HG03460 (cell line): ENCODE results near the gene SLC19A1.

Experiments
- ATAC-seq: cut with Tn5 transposase; IDR thresholded peaks from one replicate; pipeline ENCODE4 v1.9.1; 2021; ENCODE audit not compliant: unreplicated experiment

The SLC19A1 gene

DNA sequence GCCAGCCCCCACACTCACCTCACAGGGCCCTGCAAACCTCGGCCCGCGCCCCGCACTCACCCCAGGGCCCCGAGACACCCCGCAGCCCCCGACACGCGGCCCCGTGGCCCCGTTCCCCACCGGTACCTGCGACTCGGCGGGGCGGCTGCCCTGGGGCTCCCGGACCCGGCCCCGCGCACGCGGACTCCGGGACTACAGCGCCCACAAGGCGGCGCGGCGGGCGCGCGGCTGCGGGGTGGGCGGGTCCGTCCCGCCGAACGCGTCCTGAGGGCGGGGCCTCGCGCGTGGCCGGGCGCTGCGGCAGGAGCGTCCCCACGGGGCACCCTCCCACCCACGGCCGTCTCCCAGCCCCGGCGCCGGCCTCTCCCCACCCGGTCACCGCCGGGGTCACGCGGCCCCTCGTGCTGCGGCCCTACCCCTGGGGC lies at the start of gene SLC19A1:
TSS of gene SLC19A1 (minus strand) at position 199 of the 425 bp plus-strand sequence. CDS start 4,481 bp downstream, outside the sequence.
- peak; percentile 67 for ATAC-seq

- no peak for ATAC-seq
These were observed 49.5 kb upstream of the SLC19A1 start for GRCh38 chr21:45591619-45592207.

DNA sequence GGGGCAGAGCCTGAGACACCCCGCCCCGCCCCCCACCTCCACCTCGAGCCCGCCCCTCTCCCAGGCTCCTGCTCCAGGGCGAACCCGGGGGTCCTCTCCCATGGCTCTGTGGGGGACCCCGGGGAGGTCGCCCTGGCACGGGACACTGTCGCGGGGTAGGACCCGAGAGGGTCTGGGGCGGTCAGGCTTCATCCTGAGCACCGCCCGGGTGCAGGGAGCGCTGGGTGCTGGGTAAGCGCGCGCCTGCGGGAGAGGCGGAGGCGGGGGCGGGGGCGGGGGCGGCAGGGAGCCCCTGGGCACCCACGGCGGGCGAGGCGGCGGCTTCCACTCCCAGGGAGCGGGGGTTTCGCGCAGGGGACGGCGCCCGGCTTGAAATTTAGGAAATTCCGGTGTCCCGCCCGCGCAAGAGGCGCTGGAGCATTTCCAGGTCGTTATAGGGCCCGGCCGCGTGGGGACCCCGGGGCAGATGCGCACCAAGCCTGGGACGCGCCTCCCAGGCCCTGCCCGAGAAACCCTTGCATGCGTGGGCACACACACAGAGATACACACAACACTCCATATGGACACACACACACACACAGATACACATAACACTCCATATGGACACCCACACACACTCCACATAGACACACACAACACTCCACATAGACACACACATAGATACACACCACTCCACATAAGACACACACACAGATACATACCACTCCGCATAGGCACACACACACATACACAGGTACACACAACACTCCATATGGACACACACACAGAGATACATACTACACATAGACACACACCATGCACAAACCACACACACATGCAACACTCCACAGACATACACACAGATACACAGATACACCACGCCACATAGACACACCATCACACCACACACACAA lies 48.7 kb upstream of the SLC19A1 start:
- ATAC-seq: no peak

- no peak for ATAC-seq
These were observed 48.0 kb upstream of the SLC19A1 start for GRCh38 chr21:45590246-45590725.

- no peak for ATAC-seq
These were observed 47.5 kb upstream of the SLC19A1 start for GRCh38 chr21:45589686-45590245.

DNA sequence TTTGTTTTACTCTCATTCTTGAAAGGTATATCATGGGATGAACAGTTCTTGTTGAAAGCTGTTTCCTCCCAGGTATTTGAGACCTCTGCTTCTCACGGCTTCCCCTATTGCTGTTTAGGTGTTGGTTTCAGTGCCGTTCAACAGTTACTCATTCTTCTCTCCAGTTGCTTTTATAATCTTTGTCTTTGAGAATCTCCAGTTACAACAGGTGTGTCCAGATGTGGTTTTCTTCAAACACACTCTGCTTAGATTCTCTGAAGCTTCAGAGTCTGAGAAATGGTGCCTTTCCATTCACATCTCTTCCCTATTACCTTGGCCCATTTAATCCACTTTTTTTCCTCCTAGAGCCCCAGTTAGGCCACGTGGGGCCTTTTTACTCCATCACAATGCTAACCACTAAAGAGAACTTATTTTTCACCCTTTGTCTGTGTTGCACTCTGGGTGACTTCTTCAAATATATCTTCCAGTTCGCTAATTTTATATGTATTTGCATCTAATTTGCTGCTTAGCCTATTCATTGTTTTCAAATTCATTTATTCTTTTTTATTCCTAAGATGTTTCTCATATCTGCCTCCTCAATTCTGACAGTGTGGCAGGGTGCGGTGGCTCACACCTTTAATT lies 46.7 kb upstream of the SLC19A1 start:
- no peak for ATAC-seq

- no peak for ATAC-seq
These were observed 46.0 kb upstream of the SLC19A1 start for GRCh38 chr21:45588086-45588825.

DNA sequence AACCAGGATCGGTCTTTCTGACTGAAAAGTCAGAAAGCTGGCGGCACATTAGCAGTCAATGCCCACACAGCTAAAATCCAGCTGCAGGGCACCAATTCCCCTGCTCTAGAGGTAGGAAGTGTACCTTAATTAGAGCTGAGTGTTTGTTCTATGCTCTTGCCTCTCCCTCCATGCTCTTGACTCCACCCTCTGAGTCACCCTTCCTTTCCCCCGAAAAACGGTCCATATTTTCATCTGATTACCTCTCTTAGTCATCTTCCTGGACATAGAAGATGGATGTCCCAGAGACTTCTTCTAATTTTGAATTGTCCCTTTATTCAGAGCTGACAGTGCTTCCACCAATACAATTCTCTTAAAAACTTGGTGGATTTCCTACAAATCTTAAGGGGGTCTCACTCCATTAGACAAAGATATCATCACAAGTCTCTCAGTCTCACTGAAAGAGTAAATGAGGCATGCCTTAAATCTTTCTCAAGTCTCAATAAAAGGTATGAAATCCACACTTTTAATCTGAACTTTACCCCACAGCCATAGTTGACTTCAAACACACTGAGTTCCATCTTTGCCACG lies 44.1 kb upstream of the SLC19A1 start:
- ATAC-seq: no peak

GRCh38 chr21:45584786-45585185 lies 42.5 kb upstream of the SLC19A1 start:
- ATAC-seq: no peak

DNA sequence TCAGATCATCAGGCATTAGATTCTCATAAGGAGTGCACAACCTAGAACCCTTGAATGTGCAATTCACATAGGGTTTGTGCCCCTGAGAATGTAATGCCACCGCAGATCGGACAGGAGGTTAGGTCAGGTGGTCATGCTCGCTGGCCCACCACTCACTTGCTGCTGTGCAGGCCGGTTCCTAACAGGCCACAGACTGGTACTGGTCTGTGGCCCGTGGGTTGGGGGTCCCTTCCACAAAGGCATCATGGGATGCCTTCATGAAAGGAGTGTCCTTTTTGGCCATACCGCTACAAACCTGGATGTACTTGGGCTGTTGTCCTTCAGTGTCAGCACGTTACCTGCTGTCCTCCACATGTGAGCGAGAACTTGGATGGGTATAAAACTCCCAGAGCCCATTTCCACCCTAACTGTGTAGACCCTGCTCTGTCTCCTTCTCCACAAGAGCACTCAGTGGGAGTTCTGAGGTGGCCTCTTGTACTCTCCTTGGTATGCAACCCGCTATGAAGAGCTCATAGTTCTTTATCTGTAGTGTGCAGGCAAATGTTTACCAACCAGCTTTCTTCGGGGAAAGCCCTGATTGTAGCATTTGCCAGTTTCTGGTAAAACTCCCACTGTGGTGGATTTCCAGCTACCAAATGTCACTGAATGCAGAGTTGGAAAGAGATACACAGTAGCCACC lies 41.7 kb upstream of the SLC19A1 start:
- no peak for ATAC-seq

GRCh38 chr21:45582128-45582527 lies 39.9 kb upstream of the SLC19A1 start:
- ATAC-seq: no peak

GRCh38 chr21:45581322-45581712 lies 39.1 kb upstream of the SLC19A1 start:
- no peak for ATAC-seq

GRCh38 chr21:45580576-45581321 lies 38.5 kb upstream of the SLC19A1 start:
- no peak for ATAC-seq

- ATAC-seq: no peak
These were observed 37.9 kb upstream of the SLC19A1 start for GRCh38 chr21:45580181-45580575.

- no peak for ATAC-seq
These were observed 37.3 kb upstream of the SLC19A1 start for GRCh38 chr21:45579383-45580180.

DNA sequence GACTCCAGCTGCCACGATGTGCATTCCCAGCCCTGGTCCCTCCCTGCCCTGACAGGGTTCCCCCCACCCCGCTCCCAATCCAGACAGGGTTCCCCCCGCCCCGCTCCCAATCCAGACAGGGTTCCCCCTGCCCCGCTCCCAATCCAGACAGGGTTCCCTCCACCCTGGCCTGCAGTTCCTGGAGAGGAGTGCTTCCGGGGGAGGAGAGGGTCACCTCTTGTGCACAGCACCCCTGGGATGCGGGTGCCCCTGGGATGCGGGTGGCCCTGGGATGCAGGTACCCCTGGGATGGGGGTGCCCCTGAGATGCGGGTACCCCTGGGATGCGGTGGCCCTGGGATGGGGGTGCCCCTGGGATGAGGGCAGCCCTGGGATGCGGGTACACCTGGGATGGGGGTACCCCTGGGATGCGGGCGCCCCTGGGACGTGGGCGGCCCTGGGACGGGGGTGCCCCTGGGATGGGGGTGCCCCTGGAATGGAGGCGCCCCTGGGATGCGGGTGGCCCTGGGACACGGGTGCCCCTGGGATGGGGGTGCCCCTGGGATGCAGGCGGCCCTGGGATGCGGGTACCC lies 36.7 kb upstream of the SLC19A1 start:
- no peak for ATAC-seq

GRCh38 chr21:45578176-45578801 lies 36.0 kb upstream of the SLC19A1 start:
- no peak for ATAC-seq

DNA sequence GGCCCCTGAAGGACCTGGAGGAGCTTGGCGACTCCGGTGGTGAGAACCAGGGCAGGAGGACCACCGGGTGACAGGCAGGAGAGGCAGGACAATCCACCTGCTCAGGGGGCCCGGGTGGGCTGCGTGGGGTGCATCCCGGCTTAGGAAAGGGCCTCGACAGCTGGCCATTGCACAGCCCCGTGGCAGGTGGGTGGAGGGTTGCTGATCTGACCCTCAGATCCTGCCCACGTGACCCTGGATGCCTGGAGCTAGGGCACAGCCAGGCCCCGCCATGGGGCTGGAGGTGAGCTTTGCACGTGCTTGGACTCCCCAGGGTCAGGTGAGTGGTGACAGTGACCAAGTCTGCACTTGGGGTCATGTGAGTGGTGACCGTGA lies 35.5 kb upstream of the SLC19A1 start:
- ATAC-seq: no peak
